ELF-1 (cell line): ENCODE results near the gene RBM23.

Source experiments
- DNase-seq: peaks from one replicate; pipeline ENCODE4 v3.0.0-alpha.2; 2016; ENCODE audit warnings: low read depth, low spot score

Gene RBM23

GRCh38 chr14:22844221-22845102 is 74.5 kb downstream of the RBM23 start:
- DNase-seq = no peak
